Midbrain (tissue), 1 donor: ENCODE measurements around the gene ANTXR1.

Source experiments
- DNase-seq: peaks from one replicate; lab custom pipeline; 2025; lab: John Stamatoyannopoulos, UW

ANTXR1 gene

DNA sequence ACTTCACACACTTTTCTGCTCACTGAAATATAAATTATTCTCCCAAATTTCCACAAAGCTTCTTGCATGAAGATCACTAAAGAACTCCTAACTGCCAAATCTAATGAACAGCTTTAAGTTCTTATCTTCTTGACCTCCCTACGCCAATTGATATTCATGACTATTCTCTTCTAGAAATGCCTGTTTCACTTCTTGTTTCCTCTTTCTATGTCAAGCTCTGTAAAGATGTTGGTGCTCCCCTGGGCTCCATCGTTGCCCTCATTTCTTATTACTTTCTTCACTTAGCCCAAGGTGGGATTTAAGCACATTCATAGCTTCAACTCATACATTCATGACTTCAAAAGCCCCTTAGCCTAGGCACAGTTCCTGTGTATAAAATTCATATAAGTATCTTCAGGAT lies 9.2 kb upstream of the ANTXR1 start:
- no peak for DNase-seq

DNA sequence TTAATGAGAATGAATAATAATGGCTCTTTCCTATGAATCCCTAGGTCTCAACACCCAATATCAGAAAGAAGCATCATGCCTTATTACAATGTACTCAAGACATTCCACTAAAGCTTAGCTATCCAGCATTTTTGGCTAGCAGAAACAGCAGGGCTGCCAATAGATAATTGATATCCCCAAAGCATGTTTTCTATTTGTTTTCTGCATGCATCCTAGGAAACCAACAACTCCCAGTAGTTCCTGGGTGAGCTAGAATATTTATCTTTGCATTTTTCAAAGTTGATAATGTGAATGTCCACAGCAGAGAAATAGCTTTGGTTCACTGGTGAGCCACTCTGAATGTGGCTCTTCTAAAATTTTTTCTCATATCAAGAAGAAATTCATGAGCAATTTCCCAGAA lies 5.8 kb upstream of the ANTXR1 start:
- DNase-seq, result no peak

DNA sequence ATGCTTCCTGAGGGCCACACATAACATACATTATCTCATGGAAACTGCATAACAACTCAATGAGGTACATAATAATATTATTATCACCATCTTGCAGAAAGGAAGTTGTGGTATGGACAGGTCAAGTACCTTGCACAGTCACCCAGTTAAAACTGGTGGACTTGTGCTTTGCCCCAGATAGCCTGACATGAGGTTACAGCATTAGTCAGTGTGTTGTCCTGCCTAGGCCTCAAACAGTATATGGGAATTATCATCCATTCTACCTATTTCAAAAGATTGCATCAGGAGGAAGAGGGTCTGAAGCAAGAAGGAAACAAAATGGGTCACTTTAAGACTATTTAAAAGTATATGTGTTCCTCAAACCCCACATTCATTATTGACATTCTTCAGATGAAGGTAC lies 5.4 kb upstream of the ANTXR1 start:
- DNase-seq, result no peak

DNA sequence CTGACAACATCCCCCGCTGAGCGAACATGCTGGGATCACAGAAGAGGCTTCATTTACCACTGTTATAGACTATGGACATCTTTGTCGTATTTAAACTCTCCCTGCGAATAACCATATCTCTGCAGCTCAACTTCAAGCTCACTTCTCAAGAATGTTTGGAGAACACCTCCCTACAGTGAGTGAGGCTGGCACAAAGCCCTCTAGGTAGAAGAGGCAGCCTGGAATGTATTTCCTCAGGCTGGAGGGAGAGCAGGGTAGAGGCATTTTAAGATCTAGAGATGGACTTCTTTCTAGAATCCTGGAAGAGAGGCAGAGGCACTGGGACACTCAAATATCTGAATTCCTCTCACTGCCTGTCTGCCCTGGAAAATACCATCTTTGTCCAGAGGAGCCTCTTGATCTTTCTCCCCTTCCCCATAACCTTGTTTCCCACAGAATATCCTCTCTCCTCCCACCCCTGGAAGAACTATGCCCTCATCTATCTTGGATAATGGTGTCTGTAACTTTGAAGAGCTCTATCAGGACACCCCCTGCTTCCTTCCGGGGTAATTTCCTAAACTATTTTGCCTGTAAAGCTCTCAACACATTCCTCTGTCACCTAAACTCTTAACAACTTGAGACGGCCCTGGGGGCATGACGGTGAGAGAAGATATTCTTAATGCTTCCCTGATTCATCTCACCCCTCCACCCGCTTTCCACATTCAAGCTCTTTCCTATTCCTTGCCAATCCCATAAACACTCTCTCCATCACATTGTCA lies 2.4 kb upstream of the ANTXR1 start:
- DNase-seq, result no peak

DNA sequence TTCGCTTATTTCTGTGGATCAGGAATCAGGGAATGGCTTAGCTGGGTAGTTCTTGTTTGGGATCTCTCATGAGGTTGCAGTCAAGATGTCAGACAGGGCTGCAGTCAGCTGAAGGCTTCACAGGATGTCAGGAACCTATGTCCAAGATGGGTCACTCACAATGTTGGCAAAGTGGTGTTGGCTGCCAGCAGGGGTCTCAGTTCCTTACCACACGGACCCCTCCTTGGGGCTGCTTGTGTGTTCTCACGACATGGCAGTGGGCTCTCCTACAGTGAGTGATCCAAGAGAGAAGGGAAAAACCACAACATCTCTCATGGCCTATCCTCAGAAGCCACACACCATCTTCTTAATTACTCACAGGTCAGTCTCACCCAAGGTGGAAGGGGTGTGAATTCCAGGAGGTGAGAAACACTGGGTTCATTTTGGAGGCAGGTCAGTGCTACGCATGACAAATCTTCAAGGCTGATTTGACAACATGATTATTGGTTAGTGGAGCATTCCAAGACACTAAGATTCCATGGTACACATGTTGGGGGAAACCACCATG lies 1.3 kb upstream of the ANTXR1 start:
- DNase-seq, result no peak

DNA sequence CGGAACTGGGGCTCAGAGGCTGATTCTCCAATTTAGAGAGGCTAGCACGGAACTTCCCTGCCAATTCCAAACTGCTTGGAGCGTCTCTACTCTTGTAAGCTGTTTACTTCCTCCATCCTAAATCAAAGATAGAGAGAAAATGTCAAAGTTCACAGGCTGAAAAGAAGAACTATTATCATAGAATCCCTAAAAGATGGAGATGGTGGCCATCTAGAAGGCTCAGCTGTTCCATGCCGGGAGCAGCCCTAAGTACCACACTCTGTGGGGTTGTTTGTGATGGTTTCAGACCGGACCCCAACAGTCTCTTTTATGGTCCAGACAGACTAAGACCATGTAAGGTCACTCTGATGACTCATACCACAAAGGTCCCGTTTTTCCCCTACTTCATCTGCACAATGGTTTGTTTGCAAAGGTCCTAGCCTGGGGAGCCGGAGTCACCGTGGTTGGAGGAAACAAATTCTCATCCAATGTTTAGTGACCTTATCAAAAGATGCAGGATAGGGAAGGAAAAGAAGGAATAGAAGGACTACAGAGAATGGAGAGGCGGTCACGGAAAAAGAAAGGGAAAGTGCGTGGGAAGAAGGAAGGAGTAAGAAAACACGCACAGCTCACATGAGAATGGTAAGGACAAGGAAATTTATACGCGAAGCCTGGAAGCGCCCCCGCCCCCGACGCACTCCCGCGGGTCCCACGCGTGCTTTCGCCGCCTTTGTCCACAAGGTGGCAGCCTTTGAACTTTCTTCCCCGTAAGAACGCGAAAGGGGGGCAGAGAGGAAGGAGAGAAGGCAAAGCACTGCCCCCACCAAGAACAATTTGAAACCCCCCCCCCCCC lies 453 bp upstream of the ANTXR1 start:
- DNase-seq, result peak; percentile 82

DNA sequence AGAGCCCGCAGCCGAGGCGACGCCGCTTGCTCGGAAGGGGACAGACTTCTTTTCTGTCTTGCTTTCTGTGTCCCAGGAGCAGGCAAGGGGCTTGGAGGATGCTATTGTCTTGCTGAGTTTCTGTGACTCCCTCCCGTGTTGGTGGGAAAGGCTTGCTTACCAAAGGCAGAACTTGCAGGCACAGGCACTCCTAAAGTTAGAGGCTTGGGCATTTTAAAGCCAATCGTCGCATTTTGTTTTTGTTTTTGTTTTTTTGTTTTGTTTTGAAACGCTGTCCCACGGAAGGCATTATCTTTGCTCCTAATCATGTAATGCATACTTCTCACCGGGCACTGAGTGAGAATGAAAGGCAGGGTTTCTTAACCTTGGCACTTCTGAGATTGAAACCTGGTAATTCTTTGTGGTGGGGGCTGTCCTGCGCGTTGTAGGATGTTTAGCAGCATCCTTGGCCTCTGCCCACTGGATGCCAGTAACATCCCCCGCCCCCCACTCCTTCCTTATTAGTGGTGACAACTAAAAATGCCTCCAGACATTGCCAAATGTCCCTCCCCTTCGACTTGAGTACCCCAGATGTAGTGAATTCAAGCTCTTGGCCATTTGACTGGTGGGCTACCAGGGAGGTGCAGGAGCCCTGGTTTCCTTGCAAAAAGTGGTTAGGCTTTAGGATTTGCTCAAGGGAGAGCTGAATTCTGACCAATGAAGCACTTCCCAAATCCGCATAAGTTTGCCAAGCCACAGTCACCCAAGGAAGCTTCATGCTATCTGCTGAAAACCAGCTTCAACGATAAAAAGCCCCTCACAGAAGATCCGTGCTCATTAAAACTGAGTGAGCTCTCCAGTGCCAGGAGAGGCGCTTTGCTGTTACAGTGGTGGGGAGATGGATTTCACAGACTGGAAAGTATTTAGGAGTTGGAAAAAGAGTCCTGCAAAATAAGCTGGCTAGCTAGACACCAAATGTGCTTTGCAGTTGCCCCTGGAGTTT lies 1.2 kb downstream of the ANTXR1 start:
- DNase-seq, result no peak

DNA sequence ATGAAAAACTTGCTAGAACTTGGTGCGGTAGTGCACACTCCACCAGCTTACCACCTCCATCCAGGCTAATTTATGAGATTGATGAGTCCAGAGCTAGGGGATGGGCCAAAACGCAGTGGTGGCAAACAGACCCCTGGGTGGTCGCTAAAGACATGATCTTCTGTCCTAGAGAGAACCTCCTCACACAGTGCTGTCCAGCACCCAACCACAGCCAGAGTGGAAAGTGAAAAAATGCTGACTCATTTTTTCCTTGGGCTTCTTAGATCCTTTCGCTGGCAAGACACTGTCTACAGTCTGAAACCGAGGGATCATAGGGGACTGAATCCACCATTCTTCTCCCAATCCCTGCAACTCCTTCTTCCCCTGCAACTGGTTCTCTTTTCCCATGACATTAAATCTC lies 4.1 kb downstream of the ANTXR1 start:
- no peak for DNase-seq

DNA sequence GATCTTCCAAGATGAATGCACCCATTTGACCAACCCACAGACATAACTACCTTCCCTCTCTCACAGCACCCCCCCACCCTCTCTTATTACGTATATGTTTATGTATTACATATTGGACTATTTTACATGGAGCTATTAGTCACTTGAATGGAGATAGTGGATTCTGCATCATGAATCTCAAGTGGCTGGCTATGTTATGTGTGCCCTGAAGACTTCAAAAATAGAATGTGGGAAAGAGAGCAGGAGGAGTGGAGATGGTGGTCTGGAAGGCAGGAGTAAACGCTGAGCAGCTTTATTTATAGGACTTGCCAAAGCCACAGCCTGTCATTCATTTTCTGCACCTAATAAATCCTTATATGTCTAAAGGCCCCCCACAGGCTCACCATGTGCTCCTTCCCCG lies 4.9 kb downstream of the ANTXR1 start:
- no peak for DNase-seq

DNA sequence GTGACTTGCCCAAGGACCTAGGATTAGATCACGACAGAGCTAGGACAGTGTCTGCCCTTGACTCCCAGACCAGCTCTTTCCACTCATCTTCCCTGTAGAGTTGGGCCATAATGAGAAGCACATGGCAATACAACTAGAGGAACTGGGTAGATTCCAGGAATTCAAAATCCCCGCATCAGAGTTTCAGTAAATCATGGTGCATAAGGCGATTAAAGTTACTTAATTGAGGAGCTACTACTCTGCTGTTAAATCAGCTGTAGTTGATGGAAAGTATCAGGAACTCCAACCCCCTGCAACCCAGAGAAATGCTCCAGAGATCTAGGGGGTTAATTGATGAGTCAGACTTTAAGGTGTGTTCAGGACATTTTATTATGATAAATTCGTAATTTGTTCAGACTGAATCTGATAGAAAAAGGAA lies 5.7 kb downstream of the ANTXR1 start:
- no peak for DNase-seq

DNA sequence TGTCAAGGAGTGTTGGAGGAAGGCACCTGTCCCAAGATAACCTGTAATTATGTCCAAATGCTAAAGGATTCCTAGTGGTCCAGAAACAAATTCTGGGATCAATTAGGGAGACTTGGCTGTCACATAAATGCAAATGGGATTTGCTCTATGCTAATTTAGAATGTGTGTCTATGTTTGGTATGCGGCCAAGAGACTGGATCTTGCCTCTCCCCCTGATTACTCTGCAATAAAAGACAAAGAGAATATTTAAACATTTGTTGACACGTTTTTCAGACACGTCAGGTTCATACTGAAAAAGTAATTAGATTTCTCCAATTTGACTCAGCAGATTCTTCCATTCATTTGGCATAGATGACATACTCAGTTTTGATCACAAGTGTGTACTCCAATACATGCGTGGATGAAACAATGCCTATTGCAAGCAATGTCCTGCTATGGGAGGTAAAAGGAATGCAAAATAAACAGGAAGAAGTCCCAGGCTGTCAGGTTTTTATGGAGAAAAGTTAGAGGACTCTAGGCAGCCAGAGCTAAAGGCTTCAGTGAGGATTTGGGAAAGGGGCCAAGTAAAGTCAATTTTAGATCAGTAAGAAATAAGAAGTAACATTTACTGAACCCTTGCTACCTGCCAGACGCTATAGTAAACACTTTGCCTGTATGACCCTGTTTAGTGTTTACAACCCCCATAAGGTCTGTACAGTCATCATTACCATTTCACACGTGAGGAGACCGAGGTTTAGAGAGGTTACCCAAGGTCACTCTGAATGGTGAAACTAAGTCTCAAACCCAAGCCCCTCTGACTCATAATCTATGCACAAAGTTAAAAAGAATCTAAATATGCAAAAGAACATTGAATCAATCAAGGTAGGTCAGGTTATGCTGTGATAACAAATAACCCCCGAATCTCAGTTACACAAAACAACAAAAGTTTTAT lies 7.8 kb downstream of the ANTXR1 start:
- no peak for DNase-seq

DNA sequence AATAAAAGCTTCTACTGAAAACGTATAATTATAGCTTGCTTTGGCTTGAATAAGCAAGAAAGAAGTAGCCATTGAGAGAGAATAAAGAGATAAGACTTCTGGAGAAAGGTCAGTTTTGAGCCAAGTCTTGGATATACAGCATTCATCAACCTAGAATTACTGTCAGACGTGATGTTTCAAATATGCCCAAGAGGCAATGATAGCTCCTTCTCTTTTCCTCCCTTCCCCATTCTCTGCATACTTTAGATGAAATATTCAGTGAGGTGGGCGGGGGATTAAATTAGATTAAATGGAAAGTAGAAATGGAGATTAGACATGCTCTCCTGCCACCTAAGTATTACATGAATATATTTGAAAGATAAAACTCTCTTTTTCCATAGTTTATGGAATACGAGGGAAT lies 8.7 kb downstream of the ANTXR1 start:
- no peak for DNase-seq

DNA sequence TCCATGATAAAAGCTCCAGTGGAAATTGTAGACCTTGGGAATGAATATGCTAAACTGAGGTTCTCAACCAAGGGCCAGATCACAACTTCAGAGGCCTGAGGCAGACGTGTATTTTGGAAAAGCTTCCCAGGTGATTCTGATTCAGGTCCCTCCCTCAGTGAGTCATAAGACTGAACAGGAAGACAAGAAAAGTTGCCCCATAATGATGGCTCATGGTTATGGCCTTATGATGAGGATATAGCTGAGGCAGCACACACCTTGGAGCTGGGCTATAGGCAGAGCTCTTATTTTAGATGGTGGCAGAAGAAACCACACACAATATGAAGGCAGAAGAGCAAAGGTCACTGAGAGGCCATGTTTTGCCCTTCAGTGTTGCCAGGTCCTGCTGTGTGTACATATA lies 9.6 kb downstream of the ANTXR1 start:
- no peak for DNase-seq

DNA sequence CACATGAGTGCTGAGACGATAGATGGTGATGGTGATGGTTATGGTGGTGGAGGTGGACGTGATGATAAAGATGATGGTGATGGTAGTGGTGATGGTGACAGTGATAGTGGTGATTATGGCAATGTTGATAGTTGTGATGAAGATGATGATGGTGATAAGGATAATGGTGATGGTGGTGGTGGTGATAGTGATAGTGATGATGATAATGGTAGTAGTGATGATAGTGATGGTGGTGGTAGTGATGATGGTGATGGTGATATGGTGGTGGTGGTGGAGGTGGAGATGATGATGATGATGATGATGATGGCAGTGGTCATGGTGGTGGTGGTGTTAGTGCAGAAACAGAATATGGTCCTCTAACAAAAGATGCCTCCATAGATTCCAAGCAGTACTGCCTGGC lies 10.3 kb downstream of the ANTXR1 start:
- no peak for DNase-seq

DNA sequence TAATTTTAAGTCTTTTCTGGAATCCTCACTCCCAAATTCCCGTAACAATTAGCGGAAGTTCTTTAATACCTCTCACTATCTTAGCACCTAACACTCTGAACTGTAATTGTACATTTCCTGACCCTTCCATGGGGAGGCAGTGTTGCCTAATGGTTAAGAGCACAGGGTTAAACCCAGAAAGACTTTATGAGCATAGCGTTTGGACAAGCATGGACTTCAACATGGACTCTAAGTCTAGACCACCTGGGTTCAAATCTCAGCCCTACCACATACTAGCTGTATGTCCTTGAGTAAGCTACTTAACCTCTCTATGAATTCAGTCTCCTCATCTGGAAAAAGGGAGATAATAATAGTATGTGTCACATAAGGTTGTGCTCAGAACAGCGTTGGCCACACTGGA lies 13.0 kb downstream of the ANTXR1 start:
- DNase-seq, result peak; percentile 33

DNA sequence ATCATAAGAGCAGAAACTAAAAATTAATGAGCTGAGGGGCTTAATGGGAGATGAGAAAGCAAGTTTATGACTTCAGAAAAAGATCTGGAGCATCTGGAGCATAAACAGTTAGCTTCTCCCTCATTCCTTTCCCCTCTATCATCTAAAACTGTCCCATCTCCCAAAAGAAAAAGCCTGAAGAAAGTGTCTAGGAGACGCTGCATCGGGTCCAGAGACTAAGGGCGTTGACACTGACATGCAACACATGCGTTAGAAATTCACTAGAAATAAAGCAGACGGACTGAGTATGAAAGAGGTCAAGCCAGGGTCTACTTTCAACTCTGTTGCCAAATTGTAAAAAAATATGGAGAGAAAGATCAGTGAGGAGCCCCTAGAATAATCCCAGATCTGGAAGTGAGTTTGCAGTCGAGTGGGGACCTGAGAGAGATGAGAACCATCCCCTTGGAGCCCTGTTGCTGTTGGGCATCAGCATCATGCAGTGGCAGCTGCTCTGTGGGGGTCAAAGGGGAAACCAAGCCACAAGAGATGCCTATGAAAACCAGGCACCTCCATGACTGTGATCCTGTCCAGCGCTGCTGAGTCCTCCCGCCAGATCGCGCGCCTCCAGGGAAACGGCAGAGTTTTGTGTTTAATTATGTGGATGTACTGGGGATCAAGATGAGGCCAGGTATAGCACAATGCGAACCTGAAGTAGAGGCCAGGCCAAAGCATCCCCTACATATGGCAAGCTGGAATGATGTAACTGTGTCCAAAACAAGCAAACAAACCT lies 13.9 kb downstream of the ANTXR1 start:
- no peak for DNase-seq

DNA sequence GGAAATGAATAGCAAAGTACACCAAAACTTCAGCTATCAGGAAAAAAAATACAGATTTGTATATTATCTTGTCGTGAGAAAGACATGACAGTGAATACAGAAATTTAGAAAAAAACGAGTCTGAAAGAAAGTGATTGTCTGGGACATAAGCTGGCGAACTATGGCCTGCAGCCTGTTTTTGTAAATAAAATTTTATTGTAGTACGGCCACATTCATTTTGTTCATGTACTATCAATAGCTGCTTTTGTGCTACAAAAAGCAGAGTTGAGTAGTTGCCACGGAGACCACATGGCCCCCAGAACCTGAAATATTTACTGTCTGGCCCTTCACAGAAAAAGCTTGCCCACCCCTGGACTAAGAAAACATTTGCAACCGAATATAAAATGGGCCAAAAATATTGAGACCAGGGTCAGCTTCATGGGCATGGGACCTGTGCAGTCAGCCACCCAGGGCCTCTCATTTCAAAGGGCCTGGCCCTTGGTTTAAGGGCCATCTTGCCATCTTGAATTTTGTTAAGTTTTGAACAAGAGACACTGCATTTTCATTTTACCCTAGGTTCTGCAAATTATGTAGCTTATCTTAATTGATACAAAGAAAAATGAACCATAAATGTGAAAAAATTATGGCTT lies 17.9 kb downstream of the ANTXR1 start:
- DNase-seq, result no peak

DNA sequence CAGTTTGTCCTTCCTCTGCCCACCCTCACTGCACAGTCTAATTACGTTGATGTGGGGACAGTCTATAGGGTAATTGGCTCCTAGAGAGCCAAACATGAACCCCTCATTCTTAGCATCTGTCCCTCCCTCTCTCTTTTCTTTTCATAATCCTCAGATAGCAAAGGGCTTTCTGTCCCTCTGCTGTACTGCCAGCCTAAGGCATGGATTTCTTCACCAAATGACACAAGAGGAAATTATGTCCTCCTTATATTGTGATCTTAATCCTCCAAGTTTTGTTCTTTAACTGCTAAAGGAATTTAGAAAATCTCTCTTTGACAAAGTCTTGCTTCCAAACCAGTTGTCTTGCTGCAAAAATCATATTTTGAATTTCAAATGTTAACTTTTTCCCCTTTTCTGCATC lies 18.5 kb downstream of the ANTXR1 start:
- DNase-seq, result no peak

DNA sequence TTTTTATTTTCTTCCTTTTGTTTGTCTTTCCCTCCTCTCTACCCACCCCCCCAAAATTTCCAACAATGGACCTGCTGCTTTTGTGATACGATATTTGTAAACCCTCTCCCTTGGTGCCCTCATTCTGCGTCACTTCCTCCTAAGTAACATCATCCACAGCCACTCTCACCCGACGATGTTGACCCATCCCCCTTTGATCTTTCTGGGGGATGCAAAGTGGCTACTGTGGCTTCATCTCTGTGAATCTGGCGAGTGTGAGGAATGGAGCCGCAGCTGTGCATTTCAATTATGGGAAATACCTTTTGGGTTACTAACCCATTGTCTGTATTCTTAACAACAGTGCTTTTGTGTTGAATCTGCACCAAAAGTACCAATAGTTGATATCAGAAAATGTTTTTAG lies 19.4 kb downstream of the ANTXR1 start:
- DNase-seq, result no peak
